ENCODE results near the gene SPPL3. TPM values are rescaled to one million over a fixed set of nuclear protein-coding genes. Genes with fewer than 3 reads are reported as not detected.
"Not testable (repeated sequence)": the region's sequence is repeated elsewhere in the genome, so short reads cannot be mapped to it uniquely, and the experiment has no call there.

The SPPL3 gene
- 10 to 100 TPM in 2 of 3 donors, 1 to 10 TPM in 1; 9.3 to 20.7 (median 12.9) TPM for polyA plus RNA-seq

- peak within 1 kb of the TSS; percentile 24 for H3K27ac ChIP-seq (ENCODE audit: low read depth, low read length)
- WGBS, 3 donors, result 1% methylated on average over 28 to 64 of the region's 66 CpGs
These were observed at the start of gene SPPL3 for GRCh38 chr12:120904197-120904773. Gene SPPL3 (minus strand): TSS chr12:120904358. CDS start chr12:120903867, 491 bp downstream.

GRCh38 chr12:120950807-120951206, 46.6 kb upstream of the SPPL3 start:
- WGBS, 3 donors, result 97 to 100% (median 100%) methylated on average over 5 of the region's 5 CpGs
- no peak overlapping the region for H3K27ac ChIP-seq (ENCODE audit: low read depth, low read length)

GRCh38 chr12:120950260-120950799, 46.2 kb upstream of the SPPL3 start:
- H3K27ac ChIP-seq (ENCODE audit: low read depth, low read length), result not testable (repeated sequence)
- WGBS, 3 donors, result 94 to 98% (median 95%) methylated on average over 29 to 31 of the region's 31 CpGs

GRCh38 chr12:120945516-120945915, 41.4 kb upstream of the SPPL3 start:
- 80 to 90% (median 85%) methylated on average over 6 of the region's 6 CpGs for WGBS, 3 donors
- H3K27ac ChIP-seq (ENCODE audit: low read depth, low read length), result not testable (repeated sequence)

- H3K27ac ChIP-seq (ENCODE audit: low read depth, low read length), result no peak overlapping the region
- 45 to 51% (median 50%) methylated on average over 9 of the region's 9 CpGs for WGBS, 3 donors
These were observed 40.6 kb upstream of the SPPL3 start for GRCh38 chr12:120944645-120945217.

GRCh38 chr12:120943482-120943881, 39.3 kb upstream of the SPPL3 start:
- 63 to 83% (median 71%) methylated on average over 3 of the region's 3 CpGs for WGBS, 3 donors
- no peak overlapping the region for H3K27ac ChIP-seq (ENCODE audit: low read depth, low read length)

- WGBS, 3 donors, result 60 to 71% (median 61%) methylated on average over 2 to 3 of the region's 3 CpGs
- no peak overlapping the region for H3K27ac ChIP-seq (ENCODE audit: low read depth, low read length)
These were observed 37.8 kb upstream of the SPPL3 start for GRCh38 chr12:120941846-120942405.

GRCh38 chr12:120941412-120941811, 37.3 kb upstream of the SPPL3 start:
- WGBS, 3 donors, result 93 to 97% (median 96%) methylated on average over 4 of the region's 4 CpGs
- H3K27ac ChIP-seq (ENCODE audit: low read depth, low read length), result no peak overlapping the region

- 57 to 83% (median 61%) methylated on average over 4 to 5 of the region's 5 CpGs for WGBS, 3 donors
These were observed 36.6 kb upstream of the SPPL3 start for GRCh38 chr12:120940799-120941198.

GRCh38 chr12:120940006-120940405, 35.8 kb upstream of the SPPL3 start:
- H3K27ac ChIP-seq (ENCODE audit: low read depth, low read length), result no peak overlapping the region
- 38 to 79% (median 39%) methylated on average over 5 of the region's 5 CpGs for WGBS, 3 donors

More at GRCh38 chr12:120940799-120941198, 36.6 kb upstream of the SPPL3 start:
- no peak overlapping the region for H3K27ac ChIP-seq (ENCODE audit: low read depth, low read length)

- 8 to 47% (median 13%) methylated on average over 3 of the region's 3 CpGs for WGBS, 3 donors
- H3K27ac ChIP-seq (ENCODE audit: low read depth, low read length), result no peak overlapping the region
These were observed 35.4 kb upstream of the SPPL3 start for GRCh38 chr12:120939523-120939922.

- WGBS, 3 donors, result 74 to 92% (median 82%) methylated on average over 3 of the region's 3 CpGs
- H3K27ac ChIP-seq (ENCODE audit: low read depth, low read length), result no peak overlapping the region
These were observed 34.3 kb upstream of the SPPL3 start for GRCh38 chr12:120938496-120938895.

- 12 to 48% (median 42%) methylated on average over 2 of the region's 2 CpGs for WGBS, 3 donors
- no peak overlapping the region for H3K27ac ChIP-seq (ENCODE audit: low read depth, low read length)
These were observed 32.0 kb upstream of the SPPL3 start for GRCh38 chr12:120936197-120936596.

GRCh38 chr12:120933786-120934185, 29.6 kb upstream of the SPPL3 start:
- WGBS, 3 donors, result 76 to 89% (median 77%) methylated on average over 6 of the region's 6 CpGs
- H3K27ac ChIP-seq (ENCODE audit: low read depth, low read length), result no peak overlapping the region

GRCh38 chr12:120932956-120933526, 28.9 kb upstream of the SPPL3 start:
- 75 to 80% (median 79%) methylated on average over 9 of the region's 9 CpGs for WGBS, 3 donors
- no peak overlapping the region for H3K27ac ChIP-seq (ENCODE audit: low read depth, low read length)

- H3K27ac ChIP-seq (ENCODE audit: low read depth, low read length), result no peak overlapping the region
- WGBS, 3 donors, result 84 to 86% (median 86%) methylated on average over 7 of the region's 7 CpGs
These were observed 27.9 kb upstream of the SPPL3 start for GRCh38 chr12:120932058-120932457.

- no peak overlapping the region for H3K27ac ChIP-seq (ENCODE audit: low read depth, low read length)
- 92 to 98% (median 92%) methylated on average over 5 of the region's 5 CpGs for WGBS, 3 donors
These were observed 25.9 kb upstream of the SPPL3 start for GRCh38 chr12:120930032-120930431.

- 45 to 77% (median 76%) methylated on average over 13 of the region's 13 CpGs for WGBS, 3 donors
- H3K27ac ChIP-seq (ENCODE audit: low read depth, low read length), result no peak overlapping the region
These were observed 24.9 kb upstream of the SPPL3 start for GRCh38 chr12:120928864-120929652.
